Caco-2 (cell line): ENCODE results near the gene GAPDH. TPM values are rescaled to one million over a fixed set of nuclear protein-coding genes. Genes with fewer than 3 reads are reported as not detected.

Experiments used
- BruUV-seq: library from RNA; stranded (reverse); fragments of 400-500 nt; replicated peaks from 2 replicates; lab custom pipeline; 2021; lab: Mats Ljungman, UMichigan
- CTCF ChIA-PET: fragments of 300-600 bp; sonication (Branson Sonifier 250); formaldehyde crosslinking; loops from one replicate; lab custom pipeline; 2022; ENCODE audit warnings: antibody characterized with exemption; lab: Charles Lee
- POLR2A ChIA-PET: fragments of 300-600 bp; sonication (Branson Sonifier 250); formaldehyde crosslinking; loops from one replicate; lab custom pipeline; 2022; ENCODE audit warnings: antibody characterized with exemption; lab: Charles Lee
- DNase-seq, 2 experiments: peaks; one replicate each; pipeline versions ENCODE4 v3.0.0 to v3.0.0-alpha.2; 2020 to 2022
- H3K27me3 ChIP-seq: replicated peaks from 2 replicates; pipeline ENCODE4 v1.6.0; 2011; ENCODE audit warnings: low read length; ENCODE audit not compliant: control insufficient read depth, insufficient read depth
- H3K36me3 ChIP-seq: 2 replicates; pipeline ENCODE4 v1.5.1; 2011; ENCODE audit warnings: low read length; ENCODE audit not compliant: control insufficient read depth, insufficient read depth
- H3K4me1 ChIP-seq: fragments of 250-450 bp; sonication (Bioruptor Pico); 2 replicates; pipeline ENCODE4 v1.5.1; 2020; ENCODE audit warnings: mild to moderate bottlenecking
- H3K4me3 ChIP-seq: 2 replicates; pipeline ENCODE4 v1.5.1; 2011; ENCODE audit warnings: low read depth, mild to moderate bottlenecking, control low read depth, low read length
- H3K9me3 ChIP-seq: fragments of 250-450 bp; sonication (Bioruptor Pico); 2 replicates; pipeline ENCODE4 v1.5.1; 2020; ENCODE audit warnings: mild to moderate bottlenecking, moderate library complexity
- H3K27ac Mint-ChIP-seq: one replicate; pipeline ENCODE4 v1.8.0; 2022; ENCODE audit warnings: mixed read lengths; ENCODE audit not compliant: unreplicated experiment
- H3K27me3 Mint-ChIP-seq: one replicate; pipeline ENCODE4 v1.8.0; 2022; ENCODE audit warnings: mixed read lengths; ENCODE audit not compliant: insufficient read depth, unreplicated experiment
- H3K36me3 Mint-ChIP-seq: one replicate; pipeline ENCODE4 v1.8.0; 2022; ENCODE audit warnings: mild to moderate bottlenecking, mixed read lengths; ENCODE audit not compliant: insufficient read depth, unreplicated experiment
- H3K4me1 Mint-ChIP-seq: one replicate; pipeline ENCODE4 v1.8.0; 2022; ENCODE audit warnings: low read depth, mixed read lengths; ENCODE audit not compliant: unreplicated experiment
- H3K4me3 Mint-ChIP-seq: one replicate; pipeline ENCODE4 v1.8.0; 2022; ENCODE audit warnings: mild to moderate bottlenecking, moderate library complexity, mixed read lengths; ENCODE audit not compliant: unreplicated experiment
- H3K9me3 Mint-ChIP-seq: one replicate; pipeline ENCODE4 v1.8.0; 2022; ENCODE audit warnings: mixed read lengths; ENCODE audit not compliant: unreplicated experiment
- CTCF ChIP-seq, 2 experiments: fragments of 200-600 bp in 1 of 2; IDR thresholded peaks; 1 replicate in 1 of 2; 2 replicates in 1 of 2; pipeline versions ENCODE4 v1.5.1 to v1.8.0; 2011 to 2022; ENCODE audit warnings: antibody characterized with exemption in 1 of 2, control low read depth in 1 of 2, inconsistent platforms in 1 of 2, low read depth in 1 of 2, low read length in 1 of 2, mild to moderate bottlenecking in 1 of 2, moderate library complexity in 1 of 2; ENCODE audit not compliant: insufficient read depth in 1 of 2, severe bottlenecking in 1 of 2, unreplicated experiment in 1 of 2
- intact Hi-C: fragments of 100-400 bp; cut with micrococcal nuclease; formaldehyde crosslinking; loops from one replicate; pipeline ENCODE4 v1.10.0; 2022; ENCODE audit not compliant: unreplicated experiment
- total RNA-seq: library from RNA; stranded (reverse); gene quantifications from 2 replicates; pipeline ENCODE4 v1.2.3, GENCODE V29; 2022

GAPDH gene
- total RNA-seq, 1 experiment from 2014 or later, result 4,975 TPM

GRCh38 chr12:6547987-6548386, 13.7 kb downstream of the GAPDH start:
- DNase-seq, result peak in 1 of 2 experiments; percentile 61
- peaks cover 23% of the 10 kb centered on the region for H3K4me1 ChIP-seq
- H3K9me3 ChIP-seq, result no peaks in the 10 kb centered on the region
- ChIA-PET POLR2A (no interaction called here), CTCF (no interaction called here)
- Mint-ChIP-seq H3K27ac (peak overlapping the region; percentile 57), H3K9me3 (no peaks in the 10 kb centered on the region), H3K27me3 (no peaks in the 10 kb centered on the region), H3K4me1 (peaks cover 16% of the 10 kb centered on the region), H3K36me3 (no peaks in the 10 kb centered on the region), H3K4me3 (no peak overlapping the region)
- H3K36me3 ChIP-seq, result no peaks in the 10 kb centered on the region
- TF ChIP-seq CTCF (IDR thresholded peaks at IDR 0.05; ENCODE audit: insufficient read depth in 1 of 2, low read depth in 1 of 2, low read length in 1 of 2, severe bottlenecking in 1 of 2, unreplicated experiment in 1 of 2), result no peak
- H3K27me3 ChIP-seq, result no peaks in the 10 kb centered on the region
- intact Hi-C loops, result no loop called here
- BruUV-seq, result no TSS peak
- no peak overlapping the region for H3K4me3 ChIP-seq

- H3K9me3 ChIP-seq, result no peaks in the 10 kb centered on the region
- H3K9me3 Mint-ChIP-seq, result no peaks in the 10 kb centered on the region
- peaks cover 20% of the 10 kb centered on the region for H3K4me1 ChIP-seq
- H3K4me3 Mint-ChIP-seq, result no peak overlapping the region
- H3K27me3 ChIP-seq, result no peaks in the 10 kb centered on the region
- POLR2A ChIA-PET, result no interaction called here
- CTCF ChIA-PET, result no interaction called here
- H3K4me3 ChIP-seq, result no peak overlapping the region
- no peak for TF ChIP-seq CTCF (IDR thresholded peaks at IDR 0.05; ENCODE audit: insufficient read depth in 1 of 2, low read depth in 1 of 2, low read length in 1 of 2, severe bottlenecking in 1 of 2, unreplicated experiment in 1 of 2)
- intact Hi-C loops, result no loop called here
- H3K36me3 Mint-ChIP-seq, result no peaks in the 10 kb centered on the region
- BruUV-seq, result no TSS peak
- no peaks in the 10 kb centered on the region for H3K36me3 ChIP-seq
- H3K27ac Mint-ChIP-seq, result peak overlapping the region; percentile 57
- H3K4me1 Mint-ChIP-seq, result peaks cover 16% of the 10 kb centered on the region
- H3K27me3 Mint-ChIP-seq, result no peaks in the 10 kb centered on the region
- DNase-seq, result peak in 1 of 2 experiments; percentile 43
These were observed 14.2 kb downstream of the GAPDH start for GRCh38 chr12:6548556-6548955.

GRCh38 chr12:6548966-6549683, 14.8 kb downstream of the GAPDH start:
- Histone ChIP-seq H3K36me3 (no peaks in the 10 kb centered on the region), H3K9me3 (no peaks in the 10 kb centered on the region), H3K4me1 (peaks cover 20% of the 10 kb centered on the region), H3K4me3 (no peak overlapping the region), H3K27me3 (no peaks in the 10 kb centered on the region)
- Mint-ChIP-seq H3K9me3 (no peaks in the 10 kb centered on the region), H3K27ac (no peak overlapping the region), H3K27me3 (no peaks in the 10 kb centered on the region), H3K4me3 (no peak overlapping the region), H3K4me1 (peaks cover 16% of the 10 kb centered on the region), H3K36me3 (no peaks in the 10 kb centered on the region)
- BruUV-seq, result no TSS peak
- ChIA-PET POLR2A (interaction anchor here (0.6 to 2.3 kb wide), 2 partner anchors 15 to 212 kb away, joined by 3 to 31 read pairs; partner anchors contain the start of gene GAPDH), CTCF (interaction anchor here (1.1 to 1.4 kb wide), 2 partner anchors 9 to 12 kb away, joined by 3 to 9 read pairs; no protein-coding TSS in a partner anchor)
- DNase-seq, result no peak
- TF ChIP-seq CTCF (IDR thresholded peaks at IDR 0.05; ENCODE audit: insufficient read depth in 1 of 2, low read depth in 1 of 2, low read length in 1 of 2, severe bottlenecking in 1 of 2, unreplicated experiment in 1 of 2), result no peak
- intact Hi-C loops, result no loop called here
